ENCODE measurements around the gene ZIC1. TPM values are rescaled to one million over a fixed set of nuclear protein-coding genes. Genes with fewer than 3 reads are reported as not detected.

The ZIC1 gene
- 12.6 TPM for polyA plus RNA-seq (ENCODE audit: insufficient read length)

DNA sequence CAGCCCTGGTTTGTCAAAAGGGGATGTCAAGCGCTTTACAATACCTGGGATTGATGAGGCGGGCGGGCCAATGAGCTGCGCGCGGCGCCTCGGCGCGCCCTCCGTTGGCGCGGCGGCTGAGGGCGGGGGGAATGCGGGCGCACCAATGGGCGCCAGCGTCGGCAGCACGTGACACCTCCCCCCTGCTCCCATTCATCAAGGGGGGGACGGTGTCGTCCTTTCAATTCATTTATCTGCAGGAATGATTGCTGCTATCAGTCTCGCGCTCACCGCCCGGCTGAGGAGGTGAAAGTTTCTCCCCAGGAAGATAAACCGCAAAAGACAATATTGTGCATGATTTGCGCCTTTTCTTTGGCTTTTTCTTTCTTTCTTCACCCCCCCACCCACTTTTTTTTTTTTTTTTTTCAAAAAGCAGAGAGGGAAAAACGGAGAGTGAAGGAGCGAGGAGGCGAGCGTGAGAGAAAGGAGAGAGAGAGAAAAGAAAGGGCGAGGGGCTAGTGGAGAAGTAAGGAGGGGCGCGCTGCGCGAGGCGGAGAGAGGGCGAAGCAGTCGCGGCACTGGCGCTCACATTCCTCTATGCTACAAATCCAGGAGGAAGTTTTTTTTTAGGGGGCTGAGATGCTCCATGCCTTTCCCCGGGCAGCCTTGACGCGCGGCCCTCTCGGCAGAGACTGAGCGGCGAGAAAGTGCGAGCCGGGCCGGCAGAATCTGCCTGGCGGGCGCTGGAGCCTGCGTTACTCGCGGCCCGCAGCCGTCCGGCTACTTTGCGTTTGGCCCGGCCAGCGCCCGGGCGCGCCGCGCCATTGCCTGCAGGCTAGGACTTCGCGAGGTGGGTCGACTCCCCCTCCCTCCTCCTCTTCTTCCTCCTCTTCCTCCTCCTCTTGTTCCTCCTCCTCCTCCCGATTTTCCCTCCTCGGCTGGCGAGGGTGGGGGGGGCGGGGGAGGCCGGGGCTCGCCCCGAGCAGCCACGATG lies at the start of gene ZIC1:
Gene ZIC1, plus strand, starts transcription at position 223 of the 973 bp plus-strand sequence. Its CDS starts 748 bp downstream, at position 971.
- DNase-seq, result no peak

DNA sequence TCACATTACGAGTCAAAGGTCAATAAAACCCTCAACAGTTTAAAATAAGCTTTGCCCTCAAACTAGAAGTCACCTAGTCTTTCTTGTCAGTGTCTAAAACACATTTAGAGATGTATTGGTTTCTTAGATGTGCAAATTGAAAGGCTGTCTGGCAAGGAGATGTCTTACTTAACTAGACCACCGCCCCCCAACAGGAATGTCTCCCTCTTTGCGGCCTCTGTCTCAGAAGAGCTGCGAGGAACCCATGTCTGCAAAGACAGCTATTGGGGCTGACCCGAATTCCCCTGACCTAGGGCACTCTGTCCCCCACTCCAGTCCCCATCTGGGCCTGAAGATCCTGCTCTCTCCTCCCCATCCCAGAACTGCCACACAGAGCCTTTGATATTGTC lies 49.1 kb upstream of the ZIC1 start:
- DNase-seq, result no peak

DNA sequence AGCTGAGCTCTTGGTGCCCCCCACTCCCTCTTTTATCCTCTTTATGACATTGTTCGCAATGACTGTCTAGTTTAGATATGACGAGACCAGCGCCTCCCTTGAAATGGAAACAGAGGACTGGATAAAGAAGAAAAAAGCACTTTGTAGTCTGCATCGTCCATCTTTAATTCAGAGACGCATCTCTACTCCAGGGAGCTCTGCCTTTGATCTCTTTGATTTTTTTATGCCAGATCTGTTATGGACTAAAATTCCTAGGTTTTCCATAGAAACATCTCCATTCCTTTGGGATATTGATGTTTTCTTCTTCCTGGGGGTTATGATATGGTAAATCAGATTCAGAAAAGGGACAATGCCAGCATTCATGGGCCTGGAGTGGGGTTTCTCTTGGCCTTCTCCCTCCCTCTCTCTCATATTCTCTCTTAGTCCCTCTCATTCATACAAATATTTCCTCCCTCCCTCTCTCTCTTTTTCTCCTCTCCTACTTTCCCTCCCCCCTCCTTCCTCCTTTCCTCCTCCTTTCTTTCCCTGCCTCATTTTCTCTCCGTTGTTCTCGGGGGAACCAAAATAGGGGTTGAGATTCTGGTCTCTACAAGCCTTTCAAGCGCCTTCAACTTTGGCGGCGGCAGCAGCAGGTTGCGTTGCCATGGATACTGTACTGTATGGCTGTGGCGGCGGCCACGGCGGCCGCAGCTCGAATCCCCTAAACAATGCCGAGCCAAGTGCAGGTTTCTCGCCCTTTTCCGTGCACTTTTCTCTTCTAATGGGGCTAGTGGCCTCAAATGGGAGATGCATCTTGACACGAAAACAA lies 48.3 kb upstream of the ZIC1 start:
- DNase-seq, result no peak

DNA sequence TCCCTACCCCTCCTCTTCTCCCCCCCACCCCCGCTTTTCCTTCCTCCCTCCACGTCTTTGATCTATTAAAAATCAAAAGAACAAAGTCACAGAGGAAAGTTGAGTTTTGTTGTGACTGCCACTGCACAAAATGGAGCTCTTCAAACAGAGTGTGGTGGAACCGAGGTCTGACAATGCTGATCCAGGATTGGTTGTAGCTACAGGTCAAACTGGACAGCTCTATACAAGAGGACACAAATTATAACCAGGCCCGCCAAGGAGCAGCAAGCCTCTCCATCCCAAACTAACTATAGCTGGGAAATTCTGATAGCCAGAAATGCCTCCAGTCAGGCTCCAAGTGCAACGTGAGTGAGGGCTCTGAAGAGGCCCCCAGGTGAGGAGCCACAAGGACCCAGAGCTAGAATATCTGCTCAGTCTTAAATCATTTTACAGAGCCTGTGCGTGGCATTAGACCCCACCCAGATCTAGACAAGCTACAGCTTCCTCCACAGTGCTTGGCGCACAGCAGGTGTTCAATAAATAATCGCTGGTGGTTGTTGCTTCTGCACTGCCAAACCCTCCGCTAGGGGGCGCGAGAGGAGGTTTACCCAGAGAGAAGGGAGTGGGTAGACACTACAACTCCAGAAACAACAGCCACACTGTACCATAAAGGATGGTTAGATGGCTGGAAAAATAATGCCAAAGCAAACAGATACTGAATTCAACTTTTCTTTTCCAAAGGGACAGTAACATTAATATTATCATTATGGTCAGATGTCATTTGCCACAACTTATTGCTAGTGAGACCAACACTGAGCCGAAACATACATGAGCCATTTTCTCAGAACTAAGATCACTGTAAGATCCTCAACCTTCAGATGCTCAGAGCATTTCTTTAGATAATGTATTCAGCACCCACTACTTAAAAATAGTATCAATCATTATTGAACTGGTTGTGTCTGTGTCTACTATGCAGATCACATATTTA lies 47.4 kb upstream of the ZIC1 start:
- no peak for DNase-seq

DNA sequence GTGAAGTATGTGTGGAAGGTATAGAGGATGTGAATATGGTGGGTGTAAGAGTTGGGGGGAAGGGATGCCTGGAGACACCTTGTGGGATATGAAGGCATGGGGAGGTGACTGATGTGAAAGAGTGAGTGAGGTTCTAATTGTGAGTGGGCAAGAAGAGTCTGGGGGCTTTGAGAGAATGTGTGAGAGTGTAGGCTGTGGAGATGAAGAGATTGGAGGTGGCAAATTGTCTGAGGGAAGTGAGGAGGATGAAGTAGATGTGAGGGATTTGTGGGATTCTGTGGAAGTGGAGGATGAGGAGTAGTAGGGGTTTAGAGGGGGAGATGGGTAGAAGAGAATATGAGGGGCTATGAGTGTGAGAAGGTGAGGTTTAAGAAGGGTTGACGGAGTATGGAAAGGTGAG lies 44.4 kb upstream of the ZIC1 start:
- no peak for DNase-seq

DNA sequence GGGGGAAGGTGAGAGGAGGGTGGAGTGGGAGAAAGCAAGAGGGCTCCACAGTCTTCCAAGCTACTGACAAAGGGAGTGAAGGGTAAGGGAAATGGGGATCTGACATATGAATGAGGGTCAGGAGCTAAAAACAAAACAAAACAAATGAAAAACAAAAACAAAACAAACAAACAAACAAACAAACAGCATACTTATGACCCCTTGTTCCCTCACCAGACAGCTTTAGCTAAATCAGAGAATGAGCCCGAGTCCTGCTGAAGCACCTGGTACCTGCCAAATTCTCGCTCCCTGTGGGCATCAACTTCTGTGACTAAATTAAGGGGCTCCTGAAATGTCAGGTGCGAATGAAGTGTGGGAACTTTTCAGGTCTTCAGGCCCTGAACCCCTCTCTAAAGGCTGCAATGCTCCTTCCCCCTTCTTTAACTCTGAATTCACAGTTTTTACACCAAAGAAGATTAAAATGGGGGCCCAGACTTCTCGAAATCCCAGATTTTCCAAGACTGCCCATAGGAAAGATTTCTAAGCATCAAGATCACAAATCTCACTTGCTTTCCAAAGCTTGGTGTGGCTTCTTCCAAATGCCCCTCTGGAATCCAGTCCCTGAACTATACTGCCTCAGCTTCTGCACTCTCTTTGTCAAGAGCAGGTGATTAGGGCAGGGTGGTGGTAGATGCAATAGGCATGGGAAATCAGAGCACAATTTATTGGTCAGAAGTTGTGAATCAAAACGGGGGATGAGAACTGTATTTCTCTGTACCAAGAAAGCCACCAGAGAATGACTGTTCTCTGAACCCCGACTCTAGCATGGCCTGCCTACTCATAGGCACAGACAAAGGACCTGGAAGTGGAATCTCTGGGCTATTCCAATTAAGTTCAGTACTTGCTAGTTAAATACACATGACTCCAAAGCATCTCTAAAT lies 43.7 kb upstream of the ZIC1 start:
- no peak for DNase-seq

DNA sequence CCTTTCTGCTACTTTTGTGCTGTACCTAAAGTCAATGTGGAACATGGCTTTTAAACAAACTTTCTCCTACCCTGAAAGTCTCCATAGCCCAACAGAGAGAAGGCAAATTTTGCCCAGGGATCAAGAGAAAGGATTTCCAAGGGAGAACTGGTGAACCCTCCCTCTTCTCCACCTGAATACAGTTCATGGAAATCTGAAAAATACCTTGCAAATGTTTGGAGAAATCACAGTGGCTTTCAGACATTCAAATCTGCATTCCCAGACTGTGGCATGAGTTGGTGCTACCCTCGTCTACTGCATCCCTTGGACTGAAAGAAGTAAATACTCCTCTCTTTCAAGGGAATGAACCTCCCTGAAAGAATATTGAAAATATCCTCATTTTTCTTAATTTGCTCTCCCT lies 41.5 kb upstream of the ZIC1 start:
- no peak for DNase-seq

DNA sequence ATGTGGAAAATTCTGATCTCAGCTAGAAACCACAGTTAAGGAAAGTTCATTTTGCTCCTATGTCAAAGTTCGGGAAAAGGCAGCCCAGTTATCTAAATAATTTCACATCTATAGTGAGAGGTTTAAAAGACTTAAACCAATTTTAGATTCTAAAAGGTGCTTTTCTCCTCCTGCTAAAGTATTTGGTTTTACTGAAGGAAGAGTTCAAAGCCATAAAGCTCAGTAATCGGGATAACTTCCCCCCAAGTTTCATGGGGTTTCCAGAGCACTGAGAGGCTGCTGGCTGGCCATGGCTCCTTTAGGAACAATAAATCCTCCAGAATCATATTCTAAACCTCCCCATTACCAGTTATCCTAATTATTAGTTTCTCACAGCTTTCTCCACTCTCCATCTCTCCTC lies 41.0 kb upstream of the ZIC1 start:
- DNase-seq, result no peak

DNA sequence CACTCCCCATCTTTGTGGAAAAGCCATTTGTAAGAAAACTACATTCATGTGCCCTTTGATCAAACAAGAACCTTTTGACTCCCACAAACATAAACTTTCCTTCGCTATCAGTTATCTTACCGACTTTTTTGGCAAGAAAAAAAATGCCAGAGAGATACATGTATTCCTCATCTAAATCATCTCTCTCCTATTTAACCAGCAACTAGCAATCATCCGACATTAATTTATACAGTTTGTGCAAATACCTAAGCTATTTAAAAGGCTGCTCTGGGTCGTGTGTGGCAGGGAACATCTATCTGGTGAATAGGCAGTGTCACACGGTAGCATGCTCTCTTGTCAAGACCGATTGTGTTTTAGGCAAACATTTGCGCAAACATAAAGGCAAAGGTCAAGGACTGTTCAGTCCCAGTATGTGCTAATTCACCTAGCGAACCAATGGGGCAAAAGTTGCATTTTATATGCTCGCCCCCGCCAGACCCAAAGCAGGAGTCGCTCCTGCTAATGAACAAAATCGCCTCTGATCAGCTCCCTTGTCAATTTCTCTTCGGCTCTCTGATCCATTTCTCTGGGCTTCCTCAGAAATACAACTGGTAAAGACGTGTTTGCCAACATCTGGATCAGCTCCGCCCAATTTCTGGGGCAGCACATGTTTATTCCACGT lies 40.5 kb upstream of the ZIC1 start:
- no peak for DNase-seq

DNA sequence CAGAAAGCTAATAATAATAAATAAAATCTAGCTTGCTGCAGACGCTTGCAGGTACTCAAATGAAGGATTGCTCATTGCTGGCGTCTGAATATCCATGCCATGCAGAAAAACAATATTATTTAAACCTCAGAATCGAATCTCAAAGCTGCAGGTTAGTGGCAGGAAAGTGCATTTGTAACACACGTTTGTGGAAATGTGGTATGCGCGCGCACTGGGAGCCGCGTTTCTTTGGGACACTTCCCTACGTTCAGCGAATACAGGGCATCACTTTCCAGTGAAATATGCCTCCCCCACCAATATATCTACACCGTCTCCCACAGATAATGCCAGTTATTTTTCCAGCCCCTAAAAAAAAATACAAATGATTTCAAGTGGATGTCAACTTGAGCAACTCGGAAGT lies 39.9 kb upstream of the ZIC1 start:
- no peak for DNase-seq

DNA sequence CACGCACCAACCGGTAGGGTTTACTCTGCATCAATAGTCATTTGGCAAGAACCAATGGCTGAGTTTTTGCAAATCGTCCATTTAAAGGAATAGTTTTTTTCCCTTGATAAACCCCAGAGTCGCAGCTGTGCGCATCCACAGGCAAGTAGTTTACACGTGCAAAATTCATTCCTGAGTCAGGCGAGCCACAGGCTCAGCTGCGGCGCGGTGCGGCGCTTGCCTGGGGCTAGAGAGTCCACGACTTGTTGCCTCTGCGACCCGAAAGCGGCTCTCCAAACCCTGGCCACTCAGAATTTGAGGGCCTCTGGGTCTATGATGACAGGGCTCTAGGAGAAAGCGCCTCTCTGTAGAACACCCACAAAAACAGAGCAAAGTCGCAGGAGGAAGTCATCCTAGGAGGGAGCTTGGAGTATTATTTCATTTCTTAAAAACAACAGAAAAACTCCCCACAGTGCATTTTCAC lies 39.5 kb upstream of the ZIC1 start:
- DNase-seq, result no peak

DNA sequence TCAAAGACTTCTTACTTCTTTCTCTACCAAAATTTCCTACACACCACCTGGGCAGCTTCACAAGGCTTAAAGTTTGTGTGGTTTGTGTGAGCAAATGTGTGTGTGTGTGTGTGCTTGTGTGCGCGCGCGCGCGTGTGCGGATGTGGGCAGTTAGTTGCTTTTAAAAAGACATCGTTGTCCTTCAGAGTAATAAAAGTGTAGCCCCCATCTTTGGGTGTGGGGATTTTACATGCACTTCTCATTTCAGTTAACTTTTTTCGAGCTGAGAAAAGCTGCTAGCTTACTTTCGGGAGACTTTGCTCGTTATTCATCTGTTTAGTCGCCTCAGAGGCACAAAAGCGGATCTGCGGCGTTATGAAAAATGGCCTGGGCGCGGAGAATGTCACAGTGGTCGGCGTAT lies 38.8 kb upstream of the ZIC1 start:
- no peak for DNase-seq

DNA sequence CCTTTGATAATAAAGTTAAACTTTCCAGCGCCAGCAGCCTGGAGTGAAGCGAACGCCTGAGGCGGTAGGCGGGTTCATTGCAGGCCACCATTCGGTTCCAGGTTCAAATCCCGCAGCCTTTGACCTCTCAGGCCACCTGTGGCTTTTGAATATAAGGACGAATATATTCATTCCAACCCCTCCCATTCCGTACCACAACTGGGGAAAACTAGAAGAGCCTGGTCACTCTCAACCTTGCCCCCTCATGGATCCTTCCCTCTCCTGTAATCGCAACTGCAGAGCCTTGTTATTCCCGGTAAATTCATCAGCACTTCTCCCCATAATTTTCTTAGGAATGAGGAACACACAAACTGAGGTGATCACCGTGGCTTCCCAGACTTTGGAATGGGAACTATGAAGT lies 38.0 kb upstream of the ZIC1 start:
- no peak for DNase-seq

DNA sequence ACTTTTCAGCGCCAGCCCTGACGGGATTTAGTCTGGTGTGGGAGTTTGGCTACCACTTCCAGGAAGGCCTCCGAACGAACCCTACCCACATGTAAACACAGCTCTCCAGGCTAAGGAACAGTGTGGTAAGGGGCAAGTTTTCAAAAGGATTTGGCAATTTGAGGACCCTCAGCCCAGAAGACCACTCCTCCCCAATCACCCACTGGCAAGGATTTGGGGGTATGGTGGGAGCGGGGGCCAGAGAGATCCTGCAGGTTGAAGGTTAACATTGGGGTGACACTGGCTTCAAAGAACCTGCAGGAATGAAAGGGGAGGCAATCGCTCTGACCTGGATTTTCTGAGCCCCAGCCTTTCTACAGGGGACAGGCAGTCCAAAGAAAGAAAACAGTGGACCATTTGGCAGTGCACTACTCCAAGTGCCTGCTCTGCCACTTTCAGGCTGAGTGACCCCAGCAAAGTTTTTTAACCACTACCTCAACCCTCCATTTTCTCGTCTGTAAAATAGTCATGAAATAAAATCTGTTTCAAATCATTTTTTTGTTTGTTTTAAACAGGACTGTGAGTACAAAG lies 37.3 kb upstream of the ZIC1 start:
- DNase-seq, result no peak

DNA sequence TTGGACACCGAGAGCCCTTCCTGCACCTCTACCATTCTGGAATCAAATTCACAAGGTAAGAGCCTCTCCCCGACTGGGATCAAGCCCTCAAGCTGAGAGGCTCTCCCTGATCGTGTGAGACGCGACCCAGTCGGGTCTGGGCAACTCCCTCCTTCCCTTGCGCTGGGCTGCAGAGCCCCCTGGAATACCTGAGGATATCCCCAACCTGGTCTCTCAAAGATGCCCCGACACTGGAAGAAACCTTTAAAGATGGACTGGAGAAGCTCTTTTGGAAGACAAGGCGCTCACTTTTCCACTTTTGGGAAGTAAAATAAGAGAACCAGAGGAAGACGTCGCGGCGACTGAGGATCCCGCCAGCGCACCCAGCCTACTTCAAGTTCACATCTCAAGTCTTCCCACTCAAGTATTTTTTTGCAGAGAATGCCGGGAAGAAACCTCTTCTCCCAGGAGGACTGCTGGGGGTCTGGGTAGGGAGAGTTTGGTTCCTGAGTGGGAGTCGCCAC lies 36.6 kb upstream of the ZIC1 start:
- DNase-seq, result no peak

DNA sequence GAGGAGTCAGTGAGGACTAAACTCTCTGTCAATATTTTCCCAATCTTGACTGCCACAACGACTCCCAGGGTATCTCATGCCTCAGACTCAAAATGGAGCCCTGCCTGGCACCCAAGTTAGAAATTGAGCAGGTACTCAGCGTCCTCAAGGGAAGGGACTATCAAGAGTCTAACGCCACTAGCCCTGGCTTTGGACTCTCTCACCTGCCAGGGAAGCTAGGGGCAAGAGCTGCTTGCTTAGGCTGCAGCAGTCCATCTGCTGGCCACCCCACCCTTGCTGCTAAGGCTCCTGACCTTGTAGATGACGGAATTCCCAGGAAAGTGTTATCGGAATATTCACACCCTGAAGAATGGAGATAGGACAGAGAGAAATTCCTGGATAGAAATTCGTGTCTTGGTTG lies 35.9 kb upstream of the ZIC1 start:
- DNase-seq, result no peak

DNA sequence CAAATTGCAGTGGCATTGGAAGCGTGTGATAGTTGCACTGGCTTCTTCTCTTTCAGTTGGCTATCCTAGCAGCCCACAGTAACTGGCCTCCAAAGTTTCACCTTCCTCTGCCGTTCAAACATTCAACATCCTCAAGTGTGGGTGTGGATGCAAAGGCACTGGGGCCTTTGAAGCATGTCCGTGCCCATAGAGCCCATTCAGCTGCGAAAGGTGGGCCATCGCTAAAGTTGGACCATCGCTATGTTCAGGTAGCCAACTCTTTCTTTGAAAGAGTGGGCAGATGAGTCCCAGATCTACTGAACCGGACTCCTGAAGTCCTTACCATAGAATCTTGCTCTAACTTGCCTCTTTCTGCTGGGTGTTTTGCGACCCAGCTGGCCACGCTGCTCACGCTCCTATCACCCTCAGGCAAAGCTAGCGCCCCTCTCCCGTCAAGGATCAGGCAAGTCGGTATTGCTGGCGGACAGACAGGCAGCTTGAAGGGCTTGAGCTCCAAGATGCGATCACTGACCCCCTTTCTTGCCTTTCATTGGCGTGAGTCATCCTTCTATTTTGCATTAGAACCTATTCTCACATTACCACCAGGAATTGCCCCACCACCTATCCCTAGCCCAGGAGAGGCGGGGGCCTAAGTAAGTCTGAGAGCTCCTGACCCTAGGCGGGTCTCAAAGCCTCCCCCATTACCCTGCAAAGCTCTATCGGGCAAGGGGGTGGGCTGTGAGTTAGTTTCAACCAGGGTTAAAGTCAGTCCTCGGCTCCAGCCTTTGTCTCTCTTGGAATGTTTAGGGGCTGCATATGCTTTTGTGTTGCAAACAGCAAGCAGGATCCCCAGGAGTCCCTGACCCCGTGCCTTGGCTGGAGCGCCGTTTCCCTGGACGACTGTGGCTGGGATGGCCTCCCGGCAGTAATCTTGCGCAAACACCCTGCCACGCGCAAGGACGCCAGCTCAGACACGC lies 31.5 kb upstream of the ZIC1 start:
- DNase-seq, result no peak

DNA sequence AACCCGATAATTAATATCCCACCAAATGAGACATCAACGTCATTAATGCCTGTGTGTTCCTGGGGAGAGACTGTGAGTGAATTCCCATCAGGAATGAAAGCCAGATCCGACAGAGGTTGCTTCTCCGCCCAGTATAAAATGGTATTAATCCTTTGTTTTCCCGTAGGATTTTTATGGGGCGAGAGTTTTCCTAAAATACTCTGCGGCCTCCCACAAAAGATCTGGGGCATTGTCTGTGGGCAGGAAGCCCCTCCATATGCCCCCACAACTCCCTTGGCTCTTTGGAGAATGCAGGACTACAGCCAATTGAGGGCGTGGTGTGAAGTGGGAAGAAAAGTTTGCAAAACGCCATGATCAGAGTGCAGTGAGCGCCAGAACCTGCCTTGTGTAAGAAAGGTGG lies 29.5 kb upstream of the ZIC1 start:
- no peak for DNase-seq
